GM21717 (cell line): ENCODE data around the gene FAM186B.
"Not testable (repeated sequence)": the region's sequence is repeated elsewhere in the genome, so short reads cannot be mapped to it uniquely, and the experiment has no call there.

Experiments
- ATAC-seq: cut with Tn5 transposase; IDR thresholded peaks from one replicate; pipeline ENCODE4 v1.9.1; 2021; ENCODE audit warnings: mild to moderate bottlenecking, moderate library complexity; ENCODE audit not compliant: unreplicated experiment

The FAM186B gene

GRCh38 chr12:49605539-49605938 lies at the start of gene FAM186B:
Gene FAM186B (minus strand): TSS chr12:49605639. CDS start chr12:49605477, 162 bp downstream.
- ATAC-seq, result not testable (repeated sequence)

- no peak for ATAC-seq
Observed at GRCh38 chr12:49654715-49655114, 49.3 kb upstream of the FAM186B start.

- no peak for ATAC-seq
Observed at GRCh38 chr12:49652921-49653520, 47.6 kb upstream of the FAM186B start.

- no peak for ATAC-seq
Observed at GRCh38 chr12:49651855-49652254, 46.4 kb upstream of the FAM186B start.

GRCh38 chr12:49649892-49650291 lies 44.5 kb upstream of the FAM186B start:
- ATAC-seq, result no peak

GRCh38 chr12:49649445-49649844 lies 44.0 kb upstream of the FAM186B start:
- ATAC-seq, result no peak

GRCh38 chr12:49648712-49649003 lies 43.2 kb upstream of the FAM186B start:
- no peak for ATAC-seq

GRCh38 chr12:49647827-49648711 lies 42.6 kb upstream of the FAM186B start:
- no peak for ATAC-seq

GRCh38 chr12:49646871-49647654 lies 41.6 kb upstream of the FAM186B start:
- no peak for ATAC-seq

- no peak for ATAC-seq
Observed at GRCh38 chr12:49646331-49646830, 40.9 kb upstream of the FAM186B start.

GRCh38 chr12:49645146-49646039 lies 40.0 kb upstream of the FAM186B start:
- no peak for ATAC-seq

- no peak for ATAC-seq
Observed at GRCh38 chr12:49644620-49644994, 39.2 kb upstream of the FAM186B start.

GRCh38 chr12:49643961-49644619 lies 38.7 kb upstream of the FAM186B start:
- no peak for ATAC-seq

GRCh38 chr12:49643135-49643534 lies 37.7 kb upstream of the FAM186B start:
- ATAC-seq, result no peak

GRCh38 chr12:49642370-49642802 lies 36.9 kb upstream of the FAM186B start:
- ATAC-seq, result no peak

GRCh38 chr12:49641748-49642369 lies 36.4 kb upstream of the FAM186B start:
- no peak for ATAC-seq

- ATAC-seq, result no peak
Observed at GRCh38 chr12:49636979-49637755, 31.7 kb upstream of the FAM186B start.

- no peak for ATAC-seq
Observed at GRCh38 chr12:49636574-49636973, 31.1 kb upstream of the FAM186B start.

GRCh38 chr12:49635656-49636055 lies 30.2 kb upstream of the FAM186B start:
- no peak for ATAC-seq
